ENCODE results near the gene CMSS1. TPM values are rescaled to one million over a fixed set of nuclear protein-coding genes. Genes with fewer than 3 reads are reported as not detected.

The CMSS1 gene
- total RNA-seq, 1 experiment from 2014 or later = 64.1 TPM

- Histone ChIP-seq H3K9ac (ENCODE audit: low read length) (no peak overlapping the region), H4K20me1 (ENCODE audit: insufficient read depth) (no peaks in the 10 kb centered on the region), H3K79me2 (ENCODE audit: insufficient read depth, low read length) (no peaks in the 10 kb centered on the region), H3K9me2 (ENCODE audit: insufficient read depth) (no peaks in the 10 kb centered on the region), H3K36me3 (ENCODE audit: control insufficient read depth in 1 of 2, insufficient read depth in 2 of 2, low read length in 2 of 2) (no peaks in the 10 kb centered on the region), H3K4me3 (replicated peaks in 1 of 2; ENCODE audit: low read depth in 1 of 2, low read length in 2 of 2) (no peak overlapping the region), H3K4me1 (ENCODE audit: control insufficient read depth in 1 of 2, insufficient read depth in 2 of 2, low read length in 2 of 2) (no peaks in the 10 kb centered on the region), H3K27me3 (ENCODE audit: insufficient read depth, low read length) (no peaks in the 10 kb centered on the region), H3K27ac (ENCODE audit: low read depth, low read length) (no peak overlapping the region), H3K9me3 (ENCODE audit: control insufficient read depth in 1 of 2, insufficient read depth in 1 of 2, low read depth in 1 of 2, low read length in 2 of 2) (no peaks in the 10 kb centered on the region), H3K4me2 (ENCODE audit: low read length) (no peak overlapping the region), H2AFZ (ENCODE audit: low read depth, low read length, poor library complexity, severe bottlenecking) (no peak overlapping the region)
- ChIA-PET CTCF (no interaction called here), POLR2A (no interaction called here), RAD21 (ENCODE audit: low non-redundant PET in 1 of 2, low total read pairs in 2 of 2, uncharacterized antibody in 2 of 2, unreplicated experiment in 2 of 2) (no interaction called here)
- intact Hi-C loops (cut with micrococcal nuclease) = no loop called here
- no peak for ATAC-seq
- no TSS peak for BruUV-seq (replicated peaks)
- no peak for TF ChIP-seq SRF (IDR thresholded peaks at IDR 0.05; ENCODE audit: low read depth)
- no peak for TF ChIP-seq CTCF (IDR thresholded peaks at IDR 0.05 in 2 of 3, conservative IDR thresholded peaks at IDR 0.05 in 1 of 3; ENCODE audit: borderline replicate concordance in 1 of 3, insufficient read depth in 1 of 3, low read depth in 2 of 3, low read length in 2 of 3)
- TF ChIP-seq CEBPB (IDR thresholded peaks at IDR 0.05; ENCODE audit: low read depth) = no peak
- TF ChIP-seq ZNF274 (IDR thresholded peaks at IDR 0.05; ENCODE audit: low read depth, low read length) = no peak
- TF ChIP-seq SP1 (IDR thresholded peaks at IDR 0.05; ENCODE audit: low read depth) = no peak
- no peak for TF ChIP-seq ELF1 (IDR thresholded peaks at IDR 0.05; ENCODE audit: borderline replicate concordance, low read depth)
- no peak for TF ChIP-seq REST (IDR thresholded peaks at IDR 0.05; ENCODE audit: low read depth)
- TF ChIP-seq JUND (IDR thresholded peaks at IDR 0.05) = no peak
- TF ChIP-seq, protein P1, sequence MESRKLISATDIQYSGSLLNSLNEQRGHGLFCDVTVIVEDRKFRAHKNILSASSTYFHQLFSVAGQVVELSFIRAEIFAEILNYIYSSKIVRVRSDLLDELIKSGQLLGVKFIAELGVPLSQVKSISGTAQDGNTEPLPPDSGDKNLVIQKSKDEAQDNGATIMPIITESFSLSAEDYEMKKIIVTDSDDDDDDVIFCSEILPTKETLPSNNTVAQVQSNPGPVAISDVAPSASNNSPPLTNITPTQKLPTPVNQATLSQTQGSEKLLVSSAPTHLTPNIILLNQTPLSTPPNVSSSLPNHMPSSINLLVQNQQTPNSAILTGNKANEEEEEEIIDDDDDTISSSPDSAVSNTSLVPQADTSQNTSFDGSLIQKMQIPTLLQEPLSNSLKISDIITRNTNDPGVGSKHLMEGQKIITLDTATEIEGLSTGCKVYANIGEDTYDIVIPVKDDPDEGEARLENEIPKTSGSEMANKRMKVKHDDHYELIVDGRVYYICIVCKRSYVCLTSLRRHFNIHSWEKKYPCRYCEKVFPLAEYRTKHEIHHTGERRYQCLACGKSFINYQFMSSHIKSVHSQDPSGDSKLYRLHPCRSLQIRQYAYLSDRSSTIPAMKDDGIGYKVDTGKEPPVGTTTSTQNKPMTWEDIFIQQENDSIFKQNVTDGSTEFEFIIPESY (IDR thresholded peaks at IDR 0.05; ENCODE audit: extremely low read depth, insufficient replicate concordance, low read length) = no peak
- no peak for TF ChIP-seq YY1 (IDR thresholded peaks at IDR 0.05; ENCODE audit: extremely low read depth, insufficient replicate concordance, low read depth, low read length)
- TF ChIP-seq EZH2 (IDR thresholded peaks at IDR 0.05) = no peak
- no peak for TF ChIP-seq EGR1 (IDR thresholded peaks at IDR 0.05; ENCODE audit: low read depth)
- DNase-seq (ENCODE audit: low read depth, low spot score) = no peak
Observed at GRCh38 chr3:100104442-100104798, 286.8 kb downstream of the CMSS1 start.
